Colonic mucosa (tissue), 4 donors: ENCODE data around the gene C17orf67. TPM values are rescaled to one million over a fixed set of nuclear protein-coding genes. Genes with fewer than 3 reads are reported as not detected.

Experiments used
- DNase-seq: peaks from one replicate; pipeline ENCODE4 v3.0.0-alpha.2; 2020
- H3K27ac ChIP-seq: fragments of 200-600 bp; one replicate; pipeline ENCODE4 v1.8.0; 2021
- H3K27me3 ChIP-seq: fragments of 200-600 bp; one replicate; pipeline ENCODE4 v1.8.0; 2021
- H3K36me3 ChIP-seq: fragments of 200-600 bp; one replicate; pipeline ENCODE4 v1.8.0; 2021
- H3K4me1 ChIP-seq: fragments of 200-600 bp; one replicate; pipeline ENCODE4 v1.8.0; 2021; ENCODE audit warnings: mild to moderate bottlenecking
- H3K4me3 ChIP-seq: fragments of 200-600 bp; one replicate; pipeline ENCODE4 v1.8.0; 2021
- H3K9ac ChIP-seq, 2 donors: one replicate each; pipeline ENCODE4 v1.7.0; 2013; ENCODE audit warnings: control low read depth in 2 of 2, low read depth in 2 of 2, low read length in 2 of 2
- H3K9me3 ChIP-seq: fragments of 200-600 bp; one replicate; pipeline ENCODE4 v1.8.0; 2021
- intact Hi-C: fragments of 100-400 bp; cut with DNase I; formaldehyde crosslinking; loops from one replicate; pipeline ENCODE4 v1.14.1; 2022
- total RNA-seq, 2 donors: library from RNA; stranded (reverse); fragmentation: NEBNext Ultra II Directional in 1 of 2; extraction: Animal tissue kit (Norgen Biotek cat#: 25700) in 1 of 2; gene quantifications; one replicate each; pipeline ENCODE4 v1.2.1, GENCODE V29; 2021
- TF ChIP-seq, protein P1 (sequence below): fragments of 200-600 bp; IDR thresholded peaks from one replicate; pipeline ENCODE4 v1.8.0; 2022; ENCODE audit warnings: antibody characterized with exemption, mild to moderate bottlenecking
- donor health status: healthy.
- donor health status: DM: no; HTN: no; CAD: no.
- donor health status: DM: no; HTN: no; CAD: no.

The C17orf67 gene
- total RNA-seq, 2 donors from 2014 or later, result 1.4 to 1.7 TPM

DNA sequence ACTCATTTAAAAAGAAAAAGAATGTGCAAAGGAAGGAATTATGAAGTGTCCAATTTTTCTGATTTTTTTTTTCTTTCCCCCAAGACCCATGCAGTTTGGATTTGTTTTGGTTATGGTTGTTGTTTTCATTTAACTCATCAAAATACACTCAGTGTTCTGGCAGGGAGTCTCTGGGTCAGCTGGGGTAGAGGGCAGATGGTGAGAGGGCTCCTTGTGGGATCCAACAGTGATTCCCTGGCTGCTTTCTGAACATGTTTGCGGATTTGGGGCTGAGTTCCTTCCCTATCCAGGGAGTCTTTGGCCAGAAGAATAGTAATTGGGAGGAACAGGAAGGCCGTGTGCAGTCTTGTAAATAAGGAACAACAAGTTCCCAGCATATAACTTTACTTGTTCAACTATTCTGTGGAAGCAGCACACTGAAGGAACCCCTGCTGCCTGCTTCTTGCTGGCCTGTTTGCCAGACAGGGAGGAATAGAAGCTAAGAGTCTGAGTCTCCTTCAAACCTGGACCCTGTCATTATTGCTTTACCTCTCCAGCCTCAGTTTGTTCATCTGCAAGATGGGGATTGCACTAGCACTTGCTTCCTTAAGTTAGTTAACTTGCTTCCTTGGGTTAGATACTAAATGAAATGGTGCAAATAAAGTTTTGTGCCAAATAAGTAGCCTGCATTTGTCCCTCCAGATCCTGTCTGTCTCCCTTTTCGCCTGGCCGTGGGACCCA lies 32.1 kb downstream of the C17orf67 start:
- Histone ChIP-seq H3K9me3 (no peaks in the 10 kb centered on the region), H3K4me3 (no peak overlapping the region), H3K4me1 (no peaks in the 10 kb centered on the region), H3K36me3 (no peaks in the 10 kb centered on the region), H3K9ac (no peak overlapping the region), H3K27me3 (no peaks in the 10 kb centered on the region), H3K27ac (no peak overlapping the region)
- intact Hi-C loops, result no loop called here
- no peak for DNase-seq
- TF ChIP-seq, protein P1, sequence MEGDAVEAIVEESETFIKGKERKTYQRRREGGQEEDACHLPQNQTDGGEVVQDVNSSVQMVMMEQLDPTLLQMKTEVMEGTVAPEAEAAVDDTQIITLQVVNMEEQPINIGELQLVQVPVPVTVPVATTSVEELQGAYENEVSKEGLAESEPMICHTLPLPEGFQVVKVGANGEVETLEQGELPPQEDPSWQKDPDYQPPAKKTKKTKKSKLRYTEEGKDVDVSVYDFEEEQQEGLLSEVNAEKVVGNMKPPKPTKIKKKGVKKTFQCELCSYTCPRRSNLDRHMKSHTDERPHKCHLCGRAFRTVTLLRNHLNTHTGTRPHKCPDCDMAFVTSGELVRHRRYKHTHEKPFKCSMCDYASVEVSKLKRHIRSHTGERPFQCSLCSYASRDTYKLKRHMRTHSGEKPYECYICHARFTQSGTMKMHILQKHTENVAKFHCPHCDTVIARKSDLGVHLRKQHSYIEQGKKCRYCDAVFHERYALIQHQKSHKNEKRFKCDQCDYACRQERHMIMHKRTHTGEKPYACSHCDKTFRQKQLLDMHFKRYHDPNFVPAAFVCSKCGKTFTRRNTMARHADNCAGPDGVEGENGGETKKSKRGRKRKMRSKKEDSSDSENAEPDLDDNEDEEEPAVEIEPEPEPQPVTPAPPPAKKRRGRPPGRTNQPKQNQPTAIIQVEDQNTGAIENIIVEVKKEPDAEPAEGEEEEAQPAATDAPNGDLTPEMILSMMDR, result no peak

DNA sequence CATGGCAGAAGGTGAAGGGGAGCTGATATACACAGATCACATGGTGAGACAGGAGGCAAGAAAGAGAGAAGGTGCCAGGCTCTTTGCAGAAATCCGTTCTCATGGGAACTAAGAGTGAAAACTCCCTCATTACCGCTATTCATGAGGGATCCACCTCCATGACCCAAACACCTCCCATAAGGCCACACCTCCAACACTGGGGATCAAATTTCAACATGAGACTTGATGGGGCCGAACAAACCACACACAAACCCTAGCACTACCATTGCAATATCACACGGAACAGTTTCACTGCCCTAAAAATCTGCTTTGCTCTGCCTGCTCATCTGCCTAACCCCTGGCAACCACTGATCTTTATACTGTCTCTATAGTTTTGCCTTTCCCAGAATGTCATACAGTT lies 34.8 kb downstream of the C17orf67 start:
- Histone ChIP-seq H3K9me3 (no peaks in the 10 kb centered on the region), H3K27ac (no peak overlapping the region), H3K4me3 (no peak overlapping the region), H3K36me3 (no peaks in the 10 kb centered on the region), H3K27me3 (no peaks in the 10 kb centered on the region), H3K4me1 (no peaks in the 10 kb centered on the region), H3K9ac (no peak overlapping the region)
- intact Hi-C loops, result no loop called here
- TF ChIP-seq, protein P1, result no peak
- DNase-seq, result no peak

DNA sequence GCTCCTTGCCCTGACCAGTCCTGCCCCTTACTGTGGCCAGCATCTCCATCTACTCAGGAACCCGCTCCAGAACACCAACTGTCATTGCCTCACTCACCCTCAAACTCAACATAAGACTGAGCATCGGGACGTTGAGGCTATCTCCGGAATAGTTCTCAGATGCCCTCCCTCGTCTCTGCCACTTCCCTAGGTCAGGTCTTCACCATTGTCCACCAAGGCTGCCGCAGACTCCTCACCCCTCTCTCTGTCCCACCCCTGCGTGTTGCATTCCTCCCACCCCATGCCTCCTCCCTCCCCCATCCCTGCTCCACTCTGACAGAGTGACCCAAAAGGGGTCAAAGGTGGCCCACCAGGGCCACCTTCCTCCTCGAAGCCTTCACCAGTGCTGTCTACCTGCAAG lies 37.2 kb downstream of the C17orf67 start:
- Histone ChIP-seq H3K4me1 (no peaks in the 10 kb centered on the region), H3K36me3 (no peaks in the 10 kb centered on the region), H3K27me3 (no peaks in the 10 kb centered on the region), H3K9me3 (no peaks in the 10 kb centered on the region), H3K9ac (no peak overlapping the region), H3K27ac (no peak overlapping the region), H3K4me3 (no peak overlapping the region)
- intact Hi-C loops, result no loop called here
- DNase-seq, result no peak
- TF ChIP-seq, protein P1, result no peak

DNA sequence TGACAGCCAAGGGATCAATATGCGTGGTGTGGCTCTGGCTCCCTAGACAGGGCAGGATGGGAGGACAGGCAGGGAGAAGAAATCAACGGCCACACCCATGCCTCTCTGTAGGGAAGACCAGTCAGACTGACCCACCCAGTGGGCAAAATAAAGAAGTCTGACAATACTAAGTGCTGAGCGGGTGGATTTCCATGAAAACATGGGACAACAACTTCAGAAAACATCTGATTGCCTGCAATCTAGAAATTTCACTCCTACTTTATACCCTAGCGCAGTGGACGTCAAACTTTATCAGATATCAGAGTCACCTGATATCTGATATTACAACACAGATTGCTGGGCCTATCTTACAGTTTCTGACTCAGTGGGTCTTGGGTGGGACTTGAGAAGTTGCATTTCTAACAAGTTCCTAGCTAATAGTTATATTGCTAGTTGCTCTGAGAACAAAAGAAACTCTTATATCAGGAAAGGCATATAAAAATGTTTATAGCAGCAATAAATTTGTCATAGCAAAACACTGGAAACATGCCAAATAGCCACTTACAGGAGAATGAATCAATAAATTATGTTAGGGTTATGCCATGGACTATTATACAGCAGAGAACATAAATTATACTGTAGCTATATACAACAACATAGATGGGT lies 38.4 kb downstream of the C17orf67 start:
- Histone ChIP-seq H3K4me3 (no peak overlapping the region), H3K4me1 (no peaks in the 10 kb centered on the region)

DNA sequence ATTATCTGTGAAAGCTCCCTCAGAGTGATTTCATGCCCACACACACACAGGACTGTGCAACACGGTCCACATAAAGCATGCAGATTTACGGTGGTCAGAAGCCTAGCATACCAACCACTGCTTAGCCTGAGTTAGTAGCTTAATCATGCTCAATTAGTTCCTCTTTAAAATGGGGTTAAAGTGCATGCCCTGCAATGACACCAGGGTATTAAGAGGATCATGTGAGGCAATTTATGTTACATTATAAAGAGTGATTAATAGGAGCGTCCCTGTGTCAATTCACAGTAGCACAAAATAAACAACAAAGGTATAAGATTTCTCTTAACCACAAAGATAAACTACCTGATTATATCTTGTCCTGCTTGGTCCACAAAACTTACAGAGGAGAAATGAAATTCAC lies 39.8 kb downstream of the C17orf67 start:
- no peaks in the 10 kb centered on the region for H3K4me1 ChIP-seq
- no peak for DNase-seq

More for the DNA sequence above, 38.4 kb downstream of the C17orf67 start:
- Histone ChIP-seq H3K9ac (no peak overlapping the region), H3K27me3 (no peaks in the 10 kb centered on the region), H3K9me3 (no peaks in the 10 kb centered on the region), H3K36me3 (no peaks in the 10 kb centered on the region), H3K27ac (no peak overlapping the region)
- intact Hi-C loops, result no loop called here
- DNase-seq, result no peak
- TF ChIP-seq, protein P1, result no peak

More for the DNA sequence above, 39.8 kb downstream of the C17orf67 start:
- Histone ChIP-seq H3K9me3 (no peaks in the 10 kb centered on the region), H3K27me3 (no peaks in the 10 kb centered on the region), H3K36me3 (no peaks in the 10 kb centered on the region), H3K27ac (no peak overlapping the region), H3K9ac (no peak overlapping the region), H3K4me3 (no peak overlapping the region)
- TF ChIP-seq, protein P1, result no peak
- intact Hi-C loops, result no loop called here
